Fibroblast of mammary gland (primary cell): ENCODE results near the gene TAF11.

Experiments used
- DNase-seq: peaks from one replicate; pipeline ENCODE4 v3.0.0-alpha.2; 2010; ENCODE audit warnings: low read depth
- H3K4me3 ChIP-seq: 2 replicates; pipeline ENCODE4 v1.5.1; 2011; ENCODE audit warnings: low read depth, mild to moderate bottlenecking, low read length, moderate library complexity; ENCODE audit not compliant: control insufficient read depth
- TF ChIP-seq, protein P1 (sequence below): conservative IDR thresholded peaks from 2 replicates; pipeline ENCODE4 v1.5.1; 2011; ENCODE audit warnings: low read depth, low read length, inconsistent platforms; ENCODE audit not compliant: control insufficient read depth, insufficient read depth

The TAF11 gene

DNA sequence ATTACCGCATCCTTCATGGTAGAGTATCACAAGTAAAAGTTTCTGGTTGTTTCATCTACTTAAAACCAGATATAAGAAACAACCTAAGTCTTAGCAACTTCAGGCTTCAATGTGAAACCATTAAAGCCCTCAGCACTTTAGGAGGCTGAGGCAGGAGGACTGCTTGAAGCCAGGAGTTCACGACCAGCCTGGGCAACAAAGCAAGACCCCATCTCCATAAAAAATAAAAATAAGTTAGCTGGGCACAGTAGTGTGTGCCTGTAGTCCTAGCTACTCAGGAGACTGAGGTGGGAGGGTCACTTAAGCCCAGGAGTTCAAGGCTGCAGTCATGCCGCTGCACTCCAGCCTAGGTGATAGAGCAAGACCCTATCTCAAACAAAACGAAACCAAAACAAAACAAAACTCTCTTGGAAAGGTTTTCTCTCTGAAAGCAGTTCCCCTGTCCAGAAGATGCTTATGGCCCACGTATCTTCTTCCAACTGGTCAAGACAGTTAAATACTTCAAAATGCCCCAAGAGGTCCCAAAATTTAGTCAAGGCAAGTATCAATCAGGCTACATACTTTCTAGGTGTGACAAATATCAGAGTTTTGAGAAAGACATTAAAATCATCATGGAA, 9.9 kb downstream of the TAF11 start:
- TF ChIP-seq, protein P1, sequence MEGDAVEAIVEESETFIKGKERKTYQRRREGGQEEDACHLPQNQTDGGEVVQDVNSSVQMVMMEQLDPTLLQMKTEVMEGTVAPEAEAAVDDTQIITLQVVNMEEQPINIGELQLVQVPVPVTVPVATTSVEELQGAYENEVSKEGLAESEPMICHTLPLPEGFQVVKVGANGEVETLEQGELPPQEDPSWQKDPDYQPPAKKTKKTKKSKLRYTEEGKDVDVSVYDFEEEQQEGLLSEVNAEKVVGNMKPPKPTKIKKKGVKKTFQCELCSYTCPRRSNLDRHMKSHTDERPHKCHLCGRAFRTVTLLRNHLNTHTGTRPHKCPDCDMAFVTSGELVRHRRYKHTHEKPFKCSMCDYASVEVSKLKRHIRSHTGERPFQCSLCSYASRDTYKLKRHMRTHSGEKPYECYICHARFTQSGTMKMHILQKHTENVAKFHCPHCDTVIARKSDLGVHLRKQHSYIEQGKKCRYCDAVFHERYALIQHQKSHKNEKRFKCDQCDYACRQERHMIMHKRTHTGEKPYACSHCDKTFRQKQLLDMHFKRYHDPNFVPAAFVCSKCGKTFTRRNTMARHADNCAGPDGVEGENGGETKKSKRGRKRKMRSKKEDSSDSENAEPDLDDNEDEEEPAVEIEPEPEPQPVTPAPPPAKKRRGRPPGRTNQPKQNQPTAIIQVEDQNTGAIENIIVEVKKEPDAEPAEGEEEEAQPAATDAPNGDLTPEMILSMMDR, result no peak
- no peak for DNase-seq
- no peak overlapping the region for H3K4me3 ChIP-seq

GRCh38 chr6:34877259-34877658, 10.6 kb downstream of the TAF11 start:
- DNase-seq, result no peak
- no peak overlapping the region for H3K4me3 ChIP-seq
- TF ChIP-seq, protein P1, result no peak

DNA sequence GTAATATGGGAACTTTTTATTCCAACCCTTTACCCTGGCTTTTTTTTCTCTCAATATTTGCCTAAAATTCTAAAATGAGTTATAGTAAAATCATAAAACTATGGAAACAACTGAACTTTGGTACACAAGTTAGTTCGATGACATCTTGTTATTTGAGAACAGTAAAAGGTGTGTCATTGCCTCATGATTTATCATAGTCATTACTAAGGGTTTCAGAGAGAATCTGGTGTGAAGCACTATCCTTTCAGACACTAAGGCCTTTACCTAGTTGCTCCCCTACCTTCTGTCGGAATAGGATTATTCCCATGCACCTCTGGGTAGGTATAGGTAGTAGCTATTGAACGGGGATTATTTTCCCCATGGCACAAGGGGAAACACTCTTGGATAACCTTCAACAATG, 11.4 kb downstream of the TAF11 start:
- TF ChIP-seq, protein P1, result no peak
- H3K4me3 ChIP-seq, result no peak overlapping the region
- peak; percentile 3 for DNase-seq

GRCh38 chr6:34875292-34876213, 12.3 kb downstream of the TAF11 start:
- TF ChIP-seq, protein P1, result no peak
- H3K4me3 ChIP-seq, result no peak overlapping the region
- no peak for DNase-seq

DNA sequence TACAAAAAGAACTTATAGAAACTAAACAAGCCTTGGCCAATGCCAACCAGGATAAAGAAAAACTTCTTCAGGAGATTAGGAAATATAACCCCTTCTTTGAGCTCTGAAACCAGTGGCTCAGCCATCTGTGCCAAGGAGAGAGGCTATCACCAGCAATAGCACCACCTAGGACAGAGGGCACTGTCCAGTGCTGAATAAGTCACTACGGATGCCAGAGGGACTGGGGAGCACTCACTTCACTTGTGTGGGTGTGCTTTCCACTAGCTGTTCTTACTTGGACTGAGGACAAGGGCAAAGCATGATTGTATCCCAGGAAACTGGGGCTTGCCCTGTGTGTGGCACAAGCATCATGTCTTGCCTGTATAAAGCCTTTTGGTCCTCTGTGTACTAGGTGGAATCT, 15.5 kb downstream of the TAF11 start:
- TF ChIP-seq, protein P1, result no peak
- no peak overlapping the region for H3K4me3 ChIP-seq
- DNase-seq, result no peak

GRCh38 chr6:34871853-34872252, 16.0 kb downstream of the TAF11 start:
- TF ChIP-seq, protein P1, result no peak

More at GRCh38 chr6:34871853-34872252, 16.0 kb downstream of the TAF11 start:
- H3K4me3 ChIP-seq, result no peak overlapping the region
- DNase-seq, result no peak
